Measurements from ENCODE around the gene NOTCH2. TPM values are rescaled to one million over a fixed set of nuclear protein-coding genes. Genes with fewer than 3 reads are reported as not detected.
A peak's percentile ranks its signal among the peaks of the same experiment; 100 is the strongest.

NOTCH2 gene
- total RNA-seq, 1 donor from 2014 or later = 259 TPM

DNA sequence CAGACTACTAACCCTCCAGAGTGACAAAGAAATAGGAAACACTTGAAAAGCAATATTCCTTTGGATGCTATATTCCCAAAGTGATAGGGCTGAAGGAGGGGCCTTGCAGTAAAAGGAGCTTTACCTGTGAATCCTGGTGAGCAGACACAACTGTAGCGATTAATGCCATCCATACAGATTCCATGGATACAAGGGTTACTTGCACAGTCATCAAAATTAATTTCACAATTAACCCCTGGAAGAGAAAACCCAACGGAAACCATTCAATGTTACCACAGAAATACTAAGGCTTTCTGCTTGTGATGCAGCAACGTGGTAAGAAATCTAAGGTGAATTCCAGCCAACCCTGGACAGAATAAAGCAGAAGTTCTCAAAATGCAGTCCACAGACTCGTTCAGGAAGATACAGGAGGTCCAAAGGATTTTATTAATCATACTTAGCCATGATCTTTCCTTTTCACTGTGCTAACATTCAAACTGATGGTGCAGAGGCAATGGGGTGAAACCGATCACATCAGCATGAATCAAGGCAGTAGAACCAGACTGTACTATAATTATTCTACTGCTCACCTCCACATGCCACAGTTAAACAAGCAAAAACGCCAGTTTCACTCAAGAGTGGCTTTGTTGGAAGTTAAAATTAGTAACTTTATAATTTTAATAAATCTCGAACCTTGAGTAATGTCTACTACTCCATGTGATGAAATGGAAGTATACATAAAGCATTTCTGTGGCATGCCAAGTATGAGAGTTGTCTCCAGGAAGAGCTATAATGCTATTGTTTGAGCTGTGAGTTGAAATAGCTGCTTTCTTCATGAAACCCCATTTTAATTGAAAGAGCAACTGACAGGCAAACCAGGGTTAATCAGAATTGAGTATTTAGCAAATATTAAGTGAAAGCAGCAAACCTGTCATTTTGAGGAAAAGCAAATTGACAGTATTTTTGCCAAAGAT, 109.9 kb downstream of the NOTCH2 start:
- H3K4me1 Mint-ChIP-seq = no peaks in the 10 kb centered on the region
- H3K36me3 Mint-ChIP-seq (ENCODE audit: low read depth) = peaks cover 80% of the 10 kb centered on the region
- no peak overlapping the region for H3K27ac Mint-ChIP-seq
- ChIA-PET POLR2A (no interaction called here), CTCF (interaction anchor here (1.0 kb wide), 1 partner anchor 11 kb away, joined by 3 read pairs; no protein-coding TSS in a partner anchor)
- DNase-seq = no peak
- TF ChIP-seq, protein P1, sequence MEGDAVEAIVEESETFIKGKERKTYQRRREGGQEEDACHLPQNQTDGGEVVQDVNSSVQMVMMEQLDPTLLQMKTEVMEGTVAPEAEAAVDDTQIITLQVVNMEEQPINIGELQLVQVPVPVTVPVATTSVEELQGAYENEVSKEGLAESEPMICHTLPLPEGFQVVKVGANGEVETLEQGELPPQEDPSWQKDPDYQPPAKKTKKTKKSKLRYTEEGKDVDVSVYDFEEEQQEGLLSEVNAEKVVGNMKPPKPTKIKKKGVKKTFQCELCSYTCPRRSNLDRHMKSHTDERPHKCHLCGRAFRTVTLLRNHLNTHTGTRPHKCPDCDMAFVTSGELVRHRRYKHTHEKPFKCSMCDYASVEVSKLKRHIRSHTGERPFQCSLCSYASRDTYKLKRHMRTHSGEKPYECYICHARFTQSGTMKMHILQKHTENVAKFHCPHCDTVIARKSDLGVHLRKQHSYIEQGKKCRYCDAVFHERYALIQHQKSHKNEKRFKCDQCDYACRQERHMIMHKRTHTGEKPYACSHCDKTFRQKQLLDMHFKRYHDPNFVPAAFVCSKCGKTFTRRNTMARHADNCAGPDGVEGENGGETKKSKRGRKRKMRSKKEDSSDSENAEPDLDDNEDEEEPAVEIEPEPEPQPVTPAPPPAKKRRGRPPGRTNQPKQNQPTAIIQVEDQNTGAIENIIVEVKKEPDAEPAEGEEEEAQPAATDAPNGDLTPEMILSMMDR (IDR thresholded peaks at IDR 0.05) = no peak
- intact Hi-C loops (cut with micrococcal nuclease) = no loop called here
- no peak overlapping the region for H3K4me3 Mint-ChIP-seq
- no peak for ATAC-seq (ENCODE audit: low read depth)
- no peaks in the 10 kb centered on the region for H3K27me3 Mint-ChIP-seq
- H3K9me3 Mint-ChIP-seq = no peaks in the 10 kb centered on the region

DNA sequence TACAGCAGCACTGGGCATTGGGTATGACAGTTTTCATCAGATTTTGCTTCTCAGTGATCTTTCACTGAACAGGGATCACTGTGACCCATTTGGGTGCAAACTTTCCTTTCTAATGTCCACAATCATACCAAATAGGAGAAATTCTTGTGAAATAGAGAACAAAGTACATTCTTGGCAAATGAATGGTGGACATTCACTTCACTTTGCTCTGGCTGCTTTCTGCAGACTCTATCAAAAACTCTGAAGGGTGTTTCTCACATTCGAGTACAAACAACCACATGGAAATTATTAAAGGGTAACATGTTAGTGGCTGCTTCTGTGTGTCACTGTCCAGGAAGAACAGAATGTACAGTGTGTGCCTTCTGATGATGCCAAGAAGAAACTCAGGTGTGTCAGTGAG, 111.2 kb downstream of the NOTCH2 start:
- Mint-ChIP-seq H3K27me3 (no peaks in the 10 kb centered on the region), H3K36me3 (ENCODE audit: low read depth) (peaks cover 81% of the 10 kb centered on the region), H3K9me3 (no peaks in the 10 kb centered on the region), H3K27ac (no peak overlapping the region), H3K4me1 (no peaks in the 10 kb centered on the region), H3K4me3 (no peak overlapping the region)
- ATAC-seq (ENCODE audit: low read depth) (no peak), DNase-seq (no peak)
- TF ChIP-seq, protein P1 (IDR thresholded peaks at IDR 0.05) = no peak
- POLR2A ChIA-PET = no interaction called here
- intact Hi-C loops (cut with micrococcal nuclease) = no loop called here
- CTCF ChIA-PET = no interaction called here

- no peak for DNase-seq
- ChIA-PET CTCF (no interaction called here), POLR2A (no interaction called here)
- Mint-ChIP-seq H3K9me3 (no peaks in the 10 kb centered on the region), H3K4me3 (no peak overlapping the region), H3K4me1 (no peaks in the 10 kb centered on the region), H3K27me3 (no peaks in the 10 kb centered on the region), H3K36me3 (ENCODE audit: low read depth) (peaks cover 81% of the 10 kb centered on the region), H3K27ac (no peak overlapping the region)
- intact Hi-C loops (cut with micrococcal nuclease) = loop anchor here (1.0 kb wide), 1 partner anchor 8 kb away; no protein-coding TSS in a partner anchor
- TF ChIP-seq, protein P1 (IDR thresholded peaks at IDR 0.05) = no peak
- ATAC-seq (ENCODE audit: low read depth) = no peak
These were observed 113.2 kb downstream of the NOTCH2 start for GRCh38 chr1:119956306-119956705.

GRCh38 chr1:119954476-119955422, 114.7 kb downstream of the NOTCH2 start:
- intact Hi-C loops (cut with micrococcal nuclease) = no loop called here
- Mint-ChIP-seq H3K9me3 (no peaks in the 10 kb centered on the region), H3K27me3 (no peaks in the 10 kb centered on the region), H3K27ac (peak overlapping the region; percentile 46), H3K36me3 (ENCODE audit: low read depth) (peaks cover 87% of the 10 kb centered on the region), H3K4me3 (no peak overlapping the region), H3K4me1 (no peaks in the 10 kb centered on the region)
- ATAC-seq (ENCODE audit: low read depth) = no peak
- no peak for DNase-seq
- TF ChIP-seq, protein P1 (IDR thresholded peaks at IDR 0.05) = no peak
- ChIA-PET POLR2A (no interaction called here), CTCF (no interaction called here)

Measured in activated B cell treated with CpG ODN at 0.5 μM for 24 hours (primary cell).